ENCODE data around the gene ARID5B.

ARID5B gene

GRCh38 chr10:61887772-61888171 is 13.7 kb upstream of the ARID5B start:
- TF ChIP-seq CTCF (IDR thresholded peaks at IDR 0.05; ENCODE audit: borderline replicate concordance, insufficient read depth, low read depth, low read length): no peak
- no peak overlapping the region for H3K4me3 ChIP-seq (ENCODE audit: low read depth, low read length)

GRCh38 chr10:61888744-61889143 is 12.8 kb upstream of the ARID5B start:
- no peak for TF ChIP-seq CTCF (IDR thresholded peaks at IDR 0.05; ENCODE audit: borderline replicate concordance, insufficient read depth, low read depth, low read length)

GRCh38 chr10:61890430-61890829 is 11.1 kb upstream of the ARID5B start:
- no peak overlapping the region for H3K4me3 ChIP-seq (ENCODE audit: low read depth, low read length)
- TF ChIP-seq CTCF (IDR thresholded peaks at IDR 0.05; ENCODE audit: borderline replicate concordance, insufficient read depth, low read depth, low read length): no peak

More at GRCh38 chr10:61888744-61889143, 12.8 kb upstream of the ARID5B start:
- no peak overlapping the region for H3K4me3 ChIP-seq (ENCODE audit: low read depth, low read length)

- no peak overlapping the region for H3K4me3 ChIP-seq (ENCODE audit: low read depth, low read length)
- no peak for TF ChIP-seq CTCF (IDR thresholded peaks at IDR 0.05; ENCODE audit: borderline replicate concordance, insufficient read depth, low read depth, low read length)
Observed at GRCh38 chr10:61890881-61891409, 10.6 kb upstream of the ARID5B start.

GRCh38 chr10:61891906-61892585 is 9.5 kb upstream of the ARID5B start:
- no peak for TF ChIP-seq CTCF (IDR thresholded peaks at IDR 0.05; ENCODE audit: borderline replicate concordance, insufficient read depth, low read depth, low read length)
- H3K4me3 ChIP-seq (ENCODE audit: low read depth, low read length): no peak overlapping the region

GRCh38 chr10:61892961-61893360 is 8.5 kb upstream of the ARID5B start:
- no peak for TF ChIP-seq CTCF (IDR thresholded peaks at IDR 0.05; ENCODE audit: borderline replicate concordance, insufficient read depth, low read depth, low read length)
- H3K4me3 ChIP-seq (ENCODE audit: low read depth, low read length): no peak overlapping the region

GRCh38 chr10:61894133-61894532 is 7.4 kb upstream of the ARID5B start:
- no peak for TF ChIP-seq CTCF (IDR thresholded peaks at IDR 0.05; ENCODE audit: borderline replicate concordance, insufficient read depth, low read depth, low read length)
- no peak overlapping the region for H3K4me3 ChIP-seq (ENCODE audit: low read depth, low read length)

All from GM12875 (cell line).